Lower leg skin (tissue), 3 donors: ENCODE data around the gene CEP83.

Experiments used
- CTCF ChIP-seq, 3 donors: fragments of 450-650 bp; IDR thresholded peaks; one replicate each; pipeline ENCODE4 v1.5.1; 2016; ENCODE audit warnings: antibody characterized with exemption in 3 of 3, mild to moderate bottlenecking in 3 of 3, moderate library complexity in 2 of 3
- POLR2A ChIP-seq, 2 donors: fragments of 450-650 bp; IDR thresholded peaks; one replicate each; pipeline ENCODE4 v1.6.1; 2016 to 2017; ENCODE audit warnings: antibody characterized with exemption in 2 of 2, mild to moderate bottlenecking in 1 of 2, moderate library complexity in 1 of 2

- TF ChIP-seq CTCF (IDR thresholded peaks at IDR 0.05) = no peak
- TF ChIP-seq POLR2A (IDR thresholded peaks at IDR 0.05) = no peak
Observed at GRCh38 chr12:94265539-94265938, 194.1 kb downstream of the CEP83 start.
